Measurements from ENCODE around the gene MED6.

- TF ChIP-seq CTCF (IDR thresholded peaks at IDR 0.05) (no peak), POLR2A (IDR thresholded peaks at IDR 0.05) (no peak)
Observed at GRCh38 chr14:70616646-70617045, 16.2 kb upstream of the MED6 start.

Measured in esophagus squamous epithelium (tissue), 4 donors.